Limb (tissue), 2 donors: Measurements from ENCODE around the gene INF2.
"Not testable (repeated sequence)": the region's sequence is repeated elsewhere in the genome, so short reads cannot be mapped to it uniquely, and the experiment has no call there.

Experiments
- DNase-seq, 2 donors: peaks; one replicate each; pipeline ENCODE4 v3.0.0-alpha.2; 2016; ENCODE audit errors: extremely low spot score in 2 of 2

INF2 gene

DNA sequence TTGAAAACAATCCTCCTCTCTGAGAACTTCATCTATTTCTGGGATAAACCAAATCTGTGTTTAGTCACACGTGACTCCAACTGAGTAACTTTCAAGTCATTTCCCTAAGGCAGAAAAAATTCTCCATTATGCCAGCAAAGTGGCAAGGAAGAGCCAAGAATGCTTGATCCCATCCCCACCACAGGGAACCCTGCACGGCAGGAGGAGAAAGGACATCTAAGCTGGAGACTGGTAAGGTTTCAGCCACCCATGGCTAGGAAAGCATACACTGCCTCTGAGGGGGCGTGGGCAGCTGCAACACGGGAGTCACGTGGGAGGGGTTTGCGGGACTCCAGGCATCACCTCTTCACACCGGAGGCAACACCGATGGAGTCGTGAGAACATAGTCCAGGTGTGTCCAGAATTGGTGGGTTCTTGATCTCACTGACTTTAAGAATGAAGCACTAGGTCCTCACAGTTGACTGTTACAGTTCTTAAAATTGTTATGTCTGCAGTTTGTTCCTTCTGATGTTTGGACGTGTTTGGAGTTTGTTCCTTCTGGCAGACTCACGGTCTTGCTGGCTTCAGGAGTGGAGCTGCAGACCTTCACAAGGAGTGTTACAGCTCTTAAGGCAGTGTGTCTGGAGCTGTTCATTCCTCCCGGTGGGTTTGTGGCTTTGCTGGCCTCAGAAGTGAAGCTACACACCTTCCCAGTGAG, 60.8 kb downstream of the INF2 start:
- no peak for DNase-seq

- DNase-seq = not testable (repeated sequence)
Observed at GRCh38 chr14:104750753-104751057, 61.3 kb downstream of the INF2 start.

GRCh38 chr14:104751539-104752422, 62.4 kb downstream of the INF2 start:
- peak in 1 of 2 donors; percentile 51 for DNase-seq

- no peak for DNase-seq
Observed at GRCh38 chr14:104752423-104752734, 63.0 kb downstream of the INF2 start.

- peak; percentile 99 to 100 for DNase-seq
Observed at GRCh38 chr14:104752735-104753527, 63.5 kb downstream of the INF2 start, which contains the start of gene SIVA1. Gene SIVA1 (plus strand): TSS chr14:104753147. CDS start chr14:104753202, 55 bp downstream.

DNA sequence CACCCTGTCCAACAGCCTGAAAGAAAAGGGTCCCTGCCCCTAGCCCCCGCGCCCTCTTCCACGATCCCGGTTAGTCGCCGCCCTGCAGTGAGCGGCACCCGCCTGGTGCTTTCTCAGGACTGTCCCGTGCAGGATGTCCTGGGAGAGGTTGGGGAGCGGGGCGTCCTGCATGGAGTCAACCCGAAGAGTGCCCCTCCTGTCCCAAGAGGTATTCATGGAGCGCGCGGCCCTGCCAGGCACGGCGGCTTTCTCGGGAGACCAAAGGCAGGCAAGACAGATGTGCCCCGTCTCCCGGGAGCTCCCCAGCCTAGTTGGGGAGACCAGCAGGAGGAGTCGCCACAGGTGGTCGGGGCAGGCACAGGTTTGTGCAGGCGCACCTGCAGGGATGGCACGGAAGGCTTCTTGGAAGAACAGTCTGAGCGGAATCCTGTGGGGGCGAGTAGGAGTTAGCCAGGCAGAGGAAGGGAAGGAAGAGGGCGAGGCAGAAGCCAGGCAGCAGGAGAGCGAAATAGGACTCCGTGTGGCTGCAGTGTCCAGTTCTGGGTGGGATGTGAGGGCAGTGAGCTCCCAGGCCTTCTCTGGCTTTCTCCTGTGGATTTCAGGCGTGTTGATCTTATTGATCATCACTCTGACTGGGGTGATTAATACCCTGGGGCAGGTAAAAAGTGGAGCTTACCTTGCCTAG, 64.3 kb downstream of the INF2 start:
- no peak for DNase-seq

GRCh38 chr14:104754213-104754851, 64.9 kb downstream of the INF2 start:
- DNase-seq = no peak

DNA sequence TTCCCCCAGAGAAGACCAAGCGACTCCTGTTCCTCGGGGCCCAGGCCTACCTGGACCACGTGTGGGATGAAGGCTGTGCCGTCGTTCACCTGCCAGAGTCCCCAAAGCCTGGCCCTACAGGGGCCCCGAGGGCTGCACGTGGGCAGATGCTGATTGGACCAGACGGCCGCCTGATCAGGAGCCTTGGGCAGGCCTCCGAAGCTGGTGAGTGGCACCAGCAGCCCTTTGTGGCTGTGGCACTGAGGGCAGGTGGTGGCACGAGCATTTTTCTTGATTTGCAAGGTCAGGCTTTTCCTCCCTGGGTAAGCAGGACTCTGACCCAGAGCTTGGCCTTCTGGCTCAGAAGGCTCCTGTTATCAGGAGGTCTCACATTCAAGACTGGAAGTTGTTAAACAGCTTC, 66.2 kb downstream of the INF2 start:
- no peak for DNase-seq

DNA sequence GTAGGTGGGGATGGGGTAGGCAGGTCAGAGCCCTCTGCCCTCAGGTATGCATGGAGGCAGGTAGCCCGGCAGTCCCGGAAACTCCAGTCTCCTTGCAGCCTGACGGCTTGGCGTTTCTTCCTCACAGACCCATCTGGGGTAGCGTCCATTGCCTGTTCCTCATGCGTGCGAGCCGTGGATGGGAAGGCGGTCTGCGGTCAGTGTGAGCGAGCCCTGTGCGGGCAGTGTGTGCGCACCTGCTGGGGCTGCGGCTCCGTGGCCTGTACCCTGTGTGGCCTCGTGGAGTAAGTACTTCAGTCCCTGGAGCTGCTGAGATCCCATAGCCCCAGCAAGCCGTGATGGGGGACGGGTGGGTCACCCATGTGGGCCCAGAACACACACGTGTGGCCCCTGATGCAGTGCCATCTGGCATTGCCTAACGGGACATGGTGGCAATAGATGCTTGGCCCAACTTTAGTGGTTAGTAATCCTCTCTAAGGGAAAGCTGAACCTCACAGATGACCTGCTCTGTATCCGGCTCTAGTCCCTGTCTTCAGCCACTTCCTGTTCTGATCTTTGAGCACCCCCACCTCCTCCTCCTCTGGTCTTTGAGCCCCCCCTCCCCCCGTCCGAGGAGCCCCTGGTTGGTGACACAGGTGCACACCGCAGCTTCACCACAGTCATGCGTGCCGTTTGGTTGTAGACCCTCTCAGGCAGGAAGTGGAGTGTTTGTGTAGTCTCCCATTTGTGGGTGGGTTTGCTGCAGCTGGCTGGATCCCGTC, 67.2 kb downstream of the INF2 start:
- DNase-seq = no peak

DNA sequence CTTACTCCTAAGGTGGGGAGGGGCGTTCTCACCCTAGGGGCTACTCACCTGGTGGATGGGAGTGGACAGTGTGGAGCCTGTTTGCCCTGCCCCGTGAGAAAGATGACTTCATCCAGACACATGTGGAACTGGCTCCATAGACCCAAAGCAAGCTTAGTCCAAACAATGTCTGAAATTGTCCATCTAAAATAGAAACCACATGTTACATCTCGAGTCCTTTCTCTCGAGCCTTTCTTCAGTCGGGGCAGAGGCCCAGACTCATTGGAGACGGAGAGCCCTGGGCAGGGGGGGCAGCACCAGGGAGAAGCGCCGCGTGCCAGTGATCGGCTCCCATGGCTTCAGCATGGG, 67.8 kb downstream of the INF2 start:
- no peak for DNase-seq

GRCh38 chr14:104757681-104758392, 68.4 kb downstream of the INF2 start:
- DNase-seq = no peak

GRCh38 chr14:104758981-104759969, 69.9 kb downstream of the INF2 start:
- DNase-seq = no peak

GRCh38 chr14:104765517-104765916, 76.1 kb downstream of the INF2 start:
- DNase-seq = no peak

GRCh38 chr14:104766256-104766862, 76.9 kb downstream of the INF2 start:
- DNase-seq = no peak

DNA sequence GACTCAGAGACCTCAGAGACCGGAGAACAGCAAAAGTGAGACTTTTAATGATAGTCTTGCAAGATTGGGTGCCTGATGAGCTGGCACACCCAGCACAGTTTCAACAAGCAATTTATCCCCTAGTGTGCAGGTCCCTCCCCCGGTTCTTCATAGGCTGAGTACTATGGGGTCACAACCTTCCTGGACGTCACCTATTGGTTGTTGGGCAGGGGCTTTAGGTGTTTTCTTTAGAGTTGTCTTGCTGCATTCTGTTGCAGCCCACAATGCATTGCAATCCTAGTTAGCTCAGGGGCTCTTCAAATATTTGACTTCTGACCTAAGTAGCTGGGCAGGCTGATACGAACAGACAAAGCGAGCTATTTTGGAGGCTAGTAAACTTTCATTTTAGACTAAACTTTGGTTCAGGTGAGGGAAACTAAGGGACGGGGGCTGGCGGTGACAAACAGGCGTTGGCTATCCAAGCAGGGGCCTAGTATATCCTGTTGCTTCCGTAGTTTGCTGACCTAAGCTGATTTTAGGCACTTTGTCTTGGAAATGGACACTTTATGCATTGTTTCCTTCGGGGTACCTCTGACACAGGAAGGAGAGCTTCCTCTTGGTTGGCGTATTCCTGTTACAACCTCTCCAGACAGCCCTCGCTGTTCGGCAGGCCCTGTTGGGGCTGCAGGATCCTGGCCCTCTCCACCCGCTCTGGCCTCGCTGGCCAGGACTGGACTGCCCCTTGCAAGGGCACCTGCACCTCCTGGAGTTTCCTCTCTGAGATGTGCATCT, 77.6 kb downstream of the INF2 start:
- no peak for DNase-seq

- DNase-seq = no peak
Observed at GRCh38 chr14:104767634-104767918, 78.2 kb downstream of the INF2 start.

GRCh38 chr14:104768437-104769323, 79.3 kb downstream of the INF2 start:
- DNase-seq = peak; percentile 83 to 96
